Naive thymus-derived CD8-positive, alpha-beta T cell (primary cell): ENCODE data around the gene C1orf141. TPM values are rescaled to one million over a fixed set of nuclear protein-coding genes. Genes with fewer than 3 reads are reported as not detected.
"Not testable (repeated sequence)": the region's sequence is repeated elsewhere in the genome, so short reads cannot be mapped to it uniquely, and the experiment has no call there.

Experiments used
- ATAC-seq, 2 donors: fragments of 150-1000 bp; cut with Tn5 transposase in 1 of 2; sonication (Bioruptor Pico), chemical (Tn5 transposase) in 1 of 2; 1 replicate in 1 of 2; 2 replicates in 1 of 2; pipeline ENCODE4 v1.10.0; 2021; ENCODE audit warnings: mild to moderate bottlenecking in 2 of 2, moderate library complexity in 2 of 2
- POLR2A ChIA-PET: fragments of 350-600 bp; sonication (Branson Sonifier 250); formaldehyde crosslinking; loops from one replicate; lab custom pipeline; 2021; ENCODE audit warnings: antibody characterized with exemption; lab: Charles Lee
- DNase-seq, 10 donors: peaks; one replicate each; pipeline versions ENCODE4 v3.0.0 to v3.0.0-alpha.2; 2020 to 2022
- H3K27ac Mint-ChIP-seq, 10 donors: one replicate each; pipeline ENCODE4 v1.8.0; 2020 to 2022; ENCODE audit warnings: mild to moderate bottlenecking in 10 of 10, mixed read lengths in 10 of 10, moderate library complexity in 4 of 10, inconsistent platforms in 1 of 10
- H3K27me3 Mint-ChIP-seq, 5 donors: one replicate each; pipeline ENCODE4 v1.8.0; 2021 to 2022; ENCODE audit warnings: mixed read lengths in 5 of 5
- H3K36me3 Mint-ChIP-seq, 3 donors: one replicate each; pipeline ENCODE4 v1.8.0; 2020 to 2022; ENCODE audit warnings: mixed read lengths in 3 of 3, mild to moderate bottlenecking in 2 of 3, inconsistent platforms in 1 of 3
- H3K4me1 Mint-ChIP-seq, 4 donors: one replicate each; pipeline ENCODE4 v1.8.0; 2021 to 2022; ENCODE audit warnings: mixed read lengths in 4 of 4
- H3K4me3 Mint-ChIP-seq, 10 donors: one replicate each; pipeline ENCODE4 v1.8.0; 2020 to 2022; ENCODE audit warnings: mild to moderate bottlenecking in 10 of 10, mixed read lengths in 10 of 10, moderate library complexity in 6 of 10, inconsistent platforms in 1 of 10
- H3K9me3 Mint-ChIP-seq, 9 donors: one replicate each; pipeline ENCODE4 v1.8.0; 2020 to 2022; ENCODE audit warnings: mixed read lengths in 9 of 9, mild to moderate bottlenecking in 3 of 9, inconsistent platforms in 1 of 9, moderate library complexity in 1 of 9
- polyA plus RNA-seq, 3 donors: library from polyadenylated mRNA; unstranded; fragments of 300-500 nt; fragmentation: Illumina TruSeq; gene quantifications; one replicate each; pipeline ENCODE4 v1.2.3, GENCODE V29; 2021
- total RNA-seq, 8 experiments: library from RNA in 2 of 8; stranded (reverse) in 2 of 8; gene quantifications; one replicate each; pipeline ENCODE4 v1.2.3 and lab custom pipeline; 2021 to 2026

Gene C1orf141
- total and polyA plus RNA-seq, 5 experiments from 2014 or later: not detected

GRCh38 chr1:67085326-67085725, 49.4 kb downstream of the C1orf141 start:
- no peak overlapping the region for H3K4me3 Mint-ChIP-seq
- no peak for DNase-seq
- no peaks in the 10 kb centered on the region for H3K27me3 Mint-ChIP-seq
- H3K27ac Mint-ChIP-seq: no peak overlapping the region
- H3K36me3 Mint-ChIP-seq: peaks cover 0 to 9% (median 5%) of the 10 kb centered on the region in 3 donors
- POLR2A ChIA-PET: interaction anchor here (0.8 kb wide), 1 partner anchor 9 kb away, joined by 3 read pairs; no protein-coding TSS in a partner anchor
- no peak for ATAC-seq
- peaks cover 0 to 17% (median 0%) of the 10 kb centered on the region in 9 donors for H3K9me3 Mint-ChIP-seq
- H3K4me1 Mint-ChIP-seq: peaks cover 0 to 1% (median 0%) of the 10 kb centered on the region in 4 donors

GRCh38 chr1:67084765-67085318, 49.9 kb downstream of the C1orf141 start:
- no peak for DNase-seq
- H3K27me3 Mint-ChIP-seq: no peaks in the 10 kb centered on the region
- no peak overlapping the region for H3K27ac Mint-ChIP-seq
- no peak overlapping the region for H3K4me3 Mint-ChIP-seq
- peaks cover 0 to 1% (median 0%) of the 10 kb centered on the region in 4 donors for H3K4me1 Mint-ChIP-seq
- peaks cover 0 to 9% (median 5%) of the 10 kb centered on the region in 3 donors for H3K36me3 Mint-ChIP-seq
- peaks cover 0 to 16% (median 0%) of the 10 kb centered on the region in 9 donors for H3K9me3 Mint-ChIP-seq
- no peak for ATAC-seq
- POLR2A ChIA-PET: interaction anchor here (0.8 kb wide), 1 partner anchor 9 kb away, joined by 3 read pairs; no protein-coding TSS in a partner anchor

- Mint-ChIP-seq H3K36me3 (peaks cover 0 to 2% (median 2%) of the 10 kb centered on the region in 3 donors), H3K27me3 (peaks cover 0 to 2% (median 0%) of the 10 kb centered on the region in 5 donors), H3K4me3 (no peak overlapping the region), H3K9me3 (peaks cover 0 to 4% (median under 1%) of the 10 kb centered on the region in 9 donors), H3K27ac (no peak overlapping the region), H3K4me1 (peaks cover 0 to 2% (median 0%) of the 10 kb centered on the region in 4 donors)
- DNase-seq (no peak), ATAC-seq (no peak)
- POLR2A ChIA-PET: no interaction called here
These were observed 56.5 kb downstream of the C1orf141 start for GRCh38 chr1:67078291-67078690.

GRCh38 chr1:67077593-67077992, 57.2 kb downstream of the C1orf141 start:
- peaks cover 1 to 9% (median 5%) of the 10 kb centered on the region in 3 donors for H3K36me3 Mint-ChIP-seq
- H3K4me1 Mint-ChIP-seq: peaks cover 0 to 4% (median 0%) of the 10 kb centered on the region in 4 donors
- H3K27me3 Mint-ChIP-seq: peaks cover 0 to 3% (median under 1%) of the 10 kb centered on the region in 5 donors
- H3K27ac Mint-ChIP-seq: no peak overlapping the region
- peaks cover 3 to 11% (median 8%) of the 10 kb centered on the region in 9 donors for H3K9me3 Mint-ChIP-seq
- no peak for ATAC-seq
- POLR2A ChIA-PET: no interaction called here
- DNase-seq: no peak
- no peak overlapping the region for H3K4me3 Mint-ChIP-seq

- Mint-ChIP-seq H3K27me3 (peaks cover 0 to 6% (median 1%) of the 10 kb centered on the region in 5 donors), H3K27ac (no peak overlapping the region), H3K4me3 (no peak overlapping the region), H3K4me1 (peaks cover 0 to 3% (median 0%) of the 10 kb centered on the region in 4 donors), H3K36me3 (peaks cover 2 to 27% (median 10%) of the 10 kb centered on the region in 3 donors), H3K9me3 (peaks cover 9 to 40% (median 18%) of the 10 kb centered on the region in 9 donors)
- DNase-seq (no peak), ATAC-seq (no peak)
- POLR2A ChIA-PET: no interaction called here
These were observed 62.0 kb downstream of the C1orf141 start for GRCh38 chr1:67072749-67073148.

GRCh38 chr1:67067655-67068054, 67.1 kb downstream of the C1orf141 start:
- H3K36me3 Mint-ChIP-seq: peaks cover 1 to 31% (median 15%) of the 10 kb centered on the region in 3 donors
- ATAC-seq, H3K27me3 Mint-ChIP-seq, POLR2A ChIA-PET, H3K4me1 Mint-ChIP-seq, H3K4me3 Mint-ChIP-seq, H3K27ac Mint-ChIP-seq, DNase-seq: not testable (repeated sequence)
- peaks cover under 1 to 44% (median 22%) of the 10 kb centered on the region in 9 donors for H3K9me3 Mint-ChIP-seq

- Mint-ChIP-seq H3K4me1 (no peaks in the 10 kb centered on the region), H3K27me3 (peaks cover 0 to 9% (median 5%) of the 10 kb centered on the region in 5 donors), H3K36me3 (peaks cover 0 to 8% (median 6%) of the 10 kb centered on the region in 3 donors), H3K4me3 (no peak overlapping the region), H3K27ac (no peak overlapping the region), H3K9me3 (peaks cover 0 to 9% (median 7%) of the 10 kb centered on the region in 9 donors)
- ATAC-seq: no peak
- POLR2A ChIA-PET: no interaction called here
- no peak for DNase-seq
These were observed 72.4 kb downstream of the C1orf141 start for GRCh38 chr1:67062412-67062811.

- Mint-ChIP-seq H3K36me3 (no peaks in the 10 kb centered on the region), H3K4me3 (no peak overlapping the region), H3K4me1 (no peaks in the 10 kb centered on the region), H3K27ac (no peak overlapping the region), H3K27me3 (peaks cover 0 to 9% (median 5%) of the 10 kb centered on the region in 5 donors), H3K9me3 (no peaks in the 10 kb centered on the region)
- POLR2A ChIA-PET: no interaction called here
- DNase-seq (no peak), ATAC-seq (no peak)
These were observed 73.5 kb downstream of the C1orf141 start for GRCh38 chr1:67061266-67061665.

GRCh38 chr1:67060811-67061218, 74.0 kb downstream of the C1orf141 start:
- POLR2A ChIA-PET: no interaction called here

GRCh38 chr1:67059346-67059745, 75.4 kb downstream of the C1orf141 start:
- no peak overlapping the region for H3K27ac Mint-ChIP-seq
- H3K36me3 Mint-ChIP-seq: no peaks in the 10 kb centered on the region
- POLR2A ChIA-PET: no interaction called here
- no peaks in the 10 kb centered on the region for H3K9me3 Mint-ChIP-seq
- DNase-seq (no peak), ATAC-seq (no peak)
- peaks cover 0 to 2% (median 0%) of the 10 kb centered on the region in 5 donors for H3K27me3 Mint-ChIP-seq
- H3K4me3 Mint-ChIP-seq: no peak overlapping the region
- H3K4me1 Mint-ChIP-seq: peaks cover 3 to 5% (median 5%) of the 10 kb centered on the region in 4 donors

More at GRCh38 chr1:67060811-67061218, 74.0 kb downstream of the C1orf141 start:
- no peaks in the 10 kb centered on the region for H3K36me3 Mint-ChIP-seq
- ATAC-seq (no peak), DNase-seq (no peak)
- H3K27me3 Mint-ChIP-seq: peaks cover 0 to 9% (median 5%) of the 10 kb centered on the region in 5 donors
- no peak overlapping the region for H3K4me3 Mint-ChIP-seq
- no peak overlapping the region for H3K27ac Mint-ChIP-seq
- H3K9me3 Mint-ChIP-seq: no peaks in the 10 kb centered on the region
- peaks cover 0 to 3% (median 0%) of the 10 kb centered on the region in 4 donors for H3K4me1 Mint-ChIP-seq

- Mint-ChIP-seq H3K27ac (no peak overlapping the region), H3K4me1 (peaks cover 4 to 7% (median 5%) of the 10 kb centered on the region in 4 donors), H3K36me3 (no peaks in the 10 kb centered on the region), H3K27me3 (peaks cover 0 to 1% (median 0%) of the 10 kb centered on the region in 5 donors), H3K9me3 (no peaks in the 10 kb centered on the region), H3K4me3 (no peak overlapping the region)
- ATAC-seq: no peak
- no peak for DNase-seq
- POLR2A ChIA-PET: no interaction called here
These were observed 76.0 kb downstream of the C1orf141 start for GRCh38 chr1:67058761-67059160.

GRCh38 chr1:67058242-67058641, 76.5 kb downstream of the C1orf141 start:
- no peaks in the 10 kb centered on the region for H3K36me3 Mint-ChIP-seq

More at GRCh38 chr1:67058242-67058641, 76.5 kb downstream of the C1orf141 start:
- Mint-ChIP-seq H3K27me3 (peaks cover 0 to 1% (median 0%) of the 10 kb centered on the region in 5 donors), H3K4me3 (no peak overlapping the region), H3K4me1 (peaks cover 4 to 7% (median 5%) of the 10 kb centered on the region in 4 donors), H3K27ac (no peak overlapping the region), H3K9me3 (no peaks in the 10 kb centered on the region)
- POLR2A ChIA-PET: no interaction called here
- no peak for DNase-seq
- no peak for ATAC-seq
